Activated CD8-positive, alpha-beta T cell treated with anti-CD3 and anti-CD28 coated beads for 36 hours (primary cell): ENCODE measurements around the gene ITPR3. TPM values are rescaled to one million over a fixed set of nuclear protein-coding genes. Genes with fewer than 3 reads are reported as not detected.

Source experiments
- ATAC-seq: fragments of 200-7000 bp; cut with Tn5 transposase; one replicate; pipeline ENCODE4 v1.10.0; 2021; ENCODE audit warnings: mild to moderate bottlenecking, moderate library complexity
- CTCF ChIA-PET: fragments of 350-600 bp; sonication (Branson Sonifier 250); formaldehyde crosslinking; loops from one replicate; lab custom pipeline; 2021; ENCODE audit warnings: antibody characterized with exemption; lab: Charles Lee
- POLR2A ChIA-PET: fragments of 350-600 bp; sonication (Branson Sonifier 250); formaldehyde crosslinking; loops from one replicate; lab custom pipeline; 2021; ENCODE audit warnings: antibody characterized with exemption; lab: Charles Lee
- DNase-seq: peaks from one replicate; pipeline ENCODE4 v3.0.0-alpha.2; 2020
- H3K27ac Mint-ChIP-seq: one replicate; pipeline ENCODE4 v1.8.0; 2021; ENCODE audit warnings: mild to moderate bottlenecking, mixed read lengths
- H3K27me3 Mint-ChIP-seq: one replicate; pipeline ENCODE4 v1.8.0; 2021; ENCODE audit warnings: mixed read lengths
- H3K36me3 Mint-ChIP-seq: one replicate; pipeline ENCODE4 v1.8.0; 2021; ENCODE audit warnings: low read depth, mixed read lengths
- H3K4me1 Mint-ChIP-seq: one replicate; pipeline ENCODE4 v1.8.0; 2021; ENCODE audit warnings: low read depth, mixed read lengths
- H3K4me3 Mint-ChIP-seq: one replicate; pipeline ENCODE4 v1.8.0; 2021; ENCODE audit warnings: mild to moderate bottlenecking, moderate library complexity, mixed read lengths
- H3K9me3 Mint-ChIP-seq: one replicate; pipeline ENCODE4 v1.8.0; 2021; ENCODE audit warnings: mixed read lengths
- intact Hi-C: fragments of 100-400 bp; cut with micrococcal nuclease; formaldehyde crosslinking; loops from one replicate; pipeline ENCODE4 v1.10.0; 2022
- total RNA-seq, 2 experiments: library from RNA; stranded (reverse); gene quantifications; one replicate each; pipeline ENCODE4 v1.2.3, GENCODE V29; 2021
- TF ChIP-seq, protein P1 (sequence below): fragments of 200-600 bp; IDR thresholded peaks from one replicate; pipeline ENCODE4 v1.8.0; 2022; ENCODE audit warnings: antibody characterized with exemption, mild to moderate bottlenecking

ITPR3 gene
- 10 to 100 TPM; 36.6 to 38.0 TPM for total RNA-seq

DNA sequence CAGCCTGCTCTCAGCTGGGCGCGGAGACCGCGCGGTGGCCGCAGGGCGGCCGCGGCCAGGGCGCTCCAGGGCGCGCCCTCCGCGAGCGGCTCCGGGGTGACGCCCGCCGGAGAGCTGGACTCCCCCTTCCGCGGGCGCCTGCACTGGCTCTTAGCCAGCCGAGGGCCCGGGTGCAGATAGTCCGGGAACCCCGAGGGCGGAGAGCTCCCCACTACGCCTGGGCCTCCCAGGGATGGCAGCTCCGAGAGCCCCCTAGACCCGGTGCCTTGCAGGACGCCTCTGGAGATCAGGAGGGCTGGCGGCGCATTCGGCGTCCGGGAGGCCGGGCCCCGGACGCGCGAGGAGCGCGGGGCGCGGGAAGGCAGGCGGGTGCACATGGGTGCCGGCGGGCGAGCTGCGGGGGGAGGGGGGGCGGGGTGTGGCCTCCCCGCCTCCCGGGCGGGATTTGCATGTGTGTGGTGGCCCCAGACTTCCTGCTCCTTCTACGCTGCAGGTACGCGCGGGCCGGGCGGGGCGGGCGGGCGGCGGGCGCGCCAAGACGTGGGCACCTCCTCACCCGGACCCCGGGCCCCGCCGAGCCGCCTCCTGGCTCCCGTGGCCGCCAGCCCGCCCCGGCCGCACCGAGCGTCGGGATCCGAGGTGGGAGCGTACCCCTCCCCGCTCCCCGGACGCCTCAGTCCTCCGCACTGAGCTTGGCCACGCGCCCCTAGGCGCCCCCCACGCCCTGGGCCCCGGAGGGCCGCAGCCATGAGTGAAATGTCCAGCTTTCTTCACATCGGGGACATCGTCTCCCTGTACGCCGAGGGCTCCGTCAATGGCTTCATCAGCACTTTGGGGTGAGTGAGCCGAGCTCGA is at the start of gene ITPR3:
Gene ITPR3 (plus strand): TSS at position 467 of the 855 bp plus-strand sequence. CDS start 281 bp downstream, at position 748.
- peak within 1 kb of the TSS; percentile 88 for H3K27ac Mint-ChIP-seq

DNA sequence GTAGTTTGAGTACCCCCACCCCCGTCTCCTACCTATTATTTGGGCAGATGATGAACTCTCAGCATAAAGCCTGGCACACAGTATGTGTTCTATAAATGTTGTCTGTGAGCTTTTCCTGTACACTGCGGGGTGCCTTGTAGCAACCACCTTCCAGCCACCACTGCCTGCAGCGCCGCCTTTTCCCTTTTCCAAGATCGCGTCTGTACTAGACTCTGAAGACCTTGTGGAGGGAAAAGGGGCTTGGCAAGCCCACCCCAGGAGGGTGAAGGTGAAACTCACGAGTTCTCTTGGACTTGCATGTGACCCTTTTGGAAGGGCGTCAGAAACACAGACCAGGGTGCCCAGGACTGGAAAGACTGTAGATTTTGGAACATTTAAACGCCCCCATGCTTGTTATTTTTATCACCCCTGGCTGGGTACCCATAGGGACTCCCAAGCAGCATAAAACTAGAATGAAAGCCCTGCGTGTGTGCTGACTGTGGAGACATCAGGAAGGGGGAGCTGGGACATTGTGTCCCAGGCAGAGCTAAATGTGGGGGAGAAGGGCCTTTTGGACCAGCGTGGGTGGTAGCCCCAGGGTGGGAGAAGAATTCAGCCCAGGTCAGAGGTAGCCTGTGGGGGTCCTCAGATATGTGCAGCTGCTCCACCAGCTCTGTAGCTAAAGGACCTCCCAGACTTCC is 49.3 kb upstream of the ITPR3 start:
- peaks cover 37% of the 10 kb centered on the region for H3K4me1 Mint-ChIP-seq
- peak overlapping the region; percentile 100 for H3K27ac Mint-ChIP-seq
- H3K4me3 Mint-ChIP-seq, result peak overlapping the region; percentile 82
- no peaks in the 10 kb centered on the region for H3K27me3 Mint-ChIP-seq
- no peaks in the 10 kb centered on the region for H3K9me3 Mint-ChIP-seq
- intact Hi-C loops, result loop anchor here (10.0 kb wide), 2 partner anchors 117 to 147 kb away; partner anchors contain the start of genes SYNGAP1 and ZBTB9
- ChIA-PET POLR2A (interaction anchor here (0.8 to 3.7 kb wide), 8 partner anchors 7 to 153 kb away, joined by 3 to 22 read pairs (median 4); partner anchors contain the start of genes BAK1, ITPR3, SYNGAP1 and ZBTB9), CTCF (interaction anchor here (1.8 to 2.7 kb wide), 2 partner anchors 8 to 11 kb away, joined by 7 to 14 read pairs; partner anchors contain the start of gene BAK1)
- peaks cover 30% of the 10 kb centered on the region for H3K36me3 Mint-ChIP-seq
- DNase-seq (no peak), ATAC-seq (no peak)
- TF ChIP-seq, protein P1, sequence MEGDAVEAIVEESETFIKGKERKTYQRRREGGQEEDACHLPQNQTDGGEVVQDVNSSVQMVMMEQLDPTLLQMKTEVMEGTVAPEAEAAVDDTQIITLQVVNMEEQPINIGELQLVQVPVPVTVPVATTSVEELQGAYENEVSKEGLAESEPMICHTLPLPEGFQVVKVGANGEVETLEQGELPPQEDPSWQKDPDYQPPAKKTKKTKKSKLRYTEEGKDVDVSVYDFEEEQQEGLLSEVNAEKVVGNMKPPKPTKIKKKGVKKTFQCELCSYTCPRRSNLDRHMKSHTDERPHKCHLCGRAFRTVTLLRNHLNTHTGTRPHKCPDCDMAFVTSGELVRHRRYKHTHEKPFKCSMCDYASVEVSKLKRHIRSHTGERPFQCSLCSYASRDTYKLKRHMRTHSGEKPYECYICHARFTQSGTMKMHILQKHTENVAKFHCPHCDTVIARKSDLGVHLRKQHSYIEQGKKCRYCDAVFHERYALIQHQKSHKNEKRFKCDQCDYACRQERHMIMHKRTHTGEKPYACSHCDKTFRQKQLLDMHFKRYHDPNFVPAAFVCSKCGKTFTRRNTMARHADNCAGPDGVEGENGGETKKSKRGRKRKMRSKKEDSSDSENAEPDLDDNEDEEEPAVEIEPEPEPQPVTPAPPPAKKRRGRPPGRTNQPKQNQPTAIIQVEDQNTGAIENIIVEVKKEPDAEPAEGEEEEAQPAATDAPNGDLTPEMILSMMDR, result no peak

More for the DNA sequence above, at the start of gene ITPR3:
- POLR2A ChIA-PET, result interaction anchor here (0.9 to 3.2 kb wide), 17 partner anchors 9 to 308 kb away, joined by 3 to 25 read pairs (median 6); partner anchors contain the start of genes BAK1 and UQCC2
- no peaks in the 10 kb centered on the region for H3K27me3 Mint-ChIP-seq
- H3K9me3 Mint-ChIP-seq, result no peaks in the 10 kb centered on the region
- intact Hi-C loops, result loop anchor here (5.0 kb wide), 1 partner anchor 39 kb away; the partner anchor contains the start of gene BAK1
- CTCF ChIA-PET, result interaction anchor here (0.5 to 3.2 kb wide), 11 partner anchors 12 to 195 kb away, joined by 3 to 19 read pairs (median 4); partner anchors contain the start of gene UQCC2
- ATAC-seq (peak; percentile 86), DNase-seq (peak; percentile 80)
- H3K36me3 Mint-ChIP-seq, result peaks cover 22% of the 10 kb centered on the region
- peaks cover 49% of the 10 kb centered on the region for H3K4me1 Mint-ChIP-seq
- TF ChIP-seq, protein P1, result no peak
- H3K4me3 Mint-ChIP-seq, result peak within 1 kb of the TSS; percentile 88

DNA sequence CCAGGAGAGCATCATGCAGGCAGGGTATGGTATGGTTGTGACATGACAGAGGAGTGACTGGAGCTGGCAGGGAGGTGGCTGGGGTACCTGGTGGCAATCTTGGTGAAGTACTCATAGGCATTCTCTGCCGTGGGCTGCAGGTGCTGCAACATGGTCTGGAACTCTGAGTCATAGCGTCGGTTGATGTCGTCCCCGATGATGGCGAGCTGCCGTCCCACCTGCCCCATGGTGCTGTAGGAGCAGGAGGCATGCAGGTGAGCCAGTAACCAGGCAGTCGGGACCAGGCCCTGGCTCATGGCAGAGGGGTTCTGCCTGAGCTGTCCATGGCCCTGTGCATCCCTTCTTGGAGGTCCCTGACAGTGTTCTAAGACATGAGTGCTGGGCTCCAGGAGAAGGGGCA is 45.9 kb upstream of the ITPR3 start:
- ChIA-PET POLR2A (interaction anchor here (0.6 to 1.5 kb wide), 3 partner anchors 10 to 150 kb away, joined by 3 read pairs; no protein-coding TSS in a partner anchor), CTCF (interaction anchor here (0.6 to 1.2 kb wide), 4 partner anchors 10 to 184 kb away, joined by 3 read pairs; no protein-coding TSS in a partner anchor)
- intact Hi-C loops, result loop anchor here (10.0 kb wide), 2 partner anchors 120 to 150 kb away; partner anchors contain the start of genes SYNGAP1 and ZBTB9
- Mint-ChIP-seq H3K9me3 (no peaks in the 10 kb centered on the region), H3K27me3 (no peaks in the 10 kb centered on the region), H3K4me3 (no peak overlapping the region), H3K4me1 (peaks cover 38% of the 10 kb centered on the region), H3K36me3 (peaks cover 45% of the 10 kb centered on the region), H3K27ac (peak overlapping the region; percentile 17)
- TF ChIP-seq, protein P1, result no peak
- DNase-seq (no peak), ATAC-seq (no peak)

DNA sequence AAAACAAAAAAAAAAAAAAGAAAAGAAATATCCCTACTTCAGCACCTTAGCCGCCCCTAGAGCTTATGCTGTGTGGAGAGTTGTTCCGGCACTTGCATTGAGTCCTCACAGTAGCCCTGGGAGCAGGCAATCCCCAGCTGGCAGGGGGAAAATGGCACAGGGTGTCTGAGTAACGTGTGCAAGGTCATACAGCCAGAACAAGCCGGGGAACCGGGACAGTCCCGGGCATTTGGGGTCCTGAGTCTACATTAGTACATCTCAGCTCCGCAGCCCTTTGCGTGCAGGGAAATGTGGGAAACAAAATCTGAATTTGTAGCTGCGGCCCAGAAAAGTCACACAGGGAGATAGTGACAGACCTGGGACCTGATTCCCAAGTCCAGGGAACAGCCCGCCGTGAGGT is 44.5 kb upstream of the ITPR3 start:
- peak overlapping the region; percentile 92 for H3K27ac Mint-ChIP-seq
- POLR2A ChIA-PET, result interaction anchor here (0.6 to 1.2 kb wide), 2 partner anchors 124 to 305 kb away, joined by 3 read pairs; partner anchors contain the start of genes RPS18 and VPS52
- no peak for ATAC-seq
- intact Hi-C loops, result loop anchor here (10.0 kb wide), 2 partner anchors 122 to 152 kb away; partner anchors contain the start of genes SYNGAP1 and ZBTB9
- no peak for DNase-seq
- no peaks in the 10 kb centered on the region for H3K27me3 Mint-ChIP-seq
- peaks cover 41% of the 10 kb centered on the region for H3K36me3 Mint-ChIP-seq
- H3K9me3 Mint-ChIP-seq, result no peaks in the 10 kb centered on the region
- CTCF ChIA-PET, result no interaction called here
- TF ChIP-seq, protein P1, result no peak
- H3K4me1 Mint-ChIP-seq, result peaks cover 29% of the 10 kb centered on the region
- H3K4me3 Mint-ChIP-seq, result no peak overlapping the region
